Kidney epithelial cell (primary cell): ENCODE results near the gene SORCS2. TPM values are rescaled to one million over a fixed set of nuclear protein-coding genes. Genes with fewer than 3 reads are reported as not detected.

ENCODE experiments used
- DNase-seq: peaks from one replicate; pipeline ENCODE4 v3.0.0-alpha.2; 2010; ENCODE audit warnings: low read depth
- H3K27me3 ChIP-seq: 2 replicates; pipeline ENCODE4 v1.6.0; 2011; ENCODE audit warnings: low read length; ENCODE audit not compliant: control insufficient read depth, insufficient read depth
- H3K36me3 ChIP-seq: 2 replicates; pipeline ENCODE4 v1.5.1; 2011; ENCODE audit warnings: low read length; ENCODE audit not compliant: control insufficient read depth, insufficient read depth
- H3K4me3 ChIP-seq: 2 replicates; pipeline ENCODE4 v1.5.1; 2011; ENCODE audit warnings: low read depth, mild to moderate bottlenecking, control low read depth, low read length
- total RNA-seq: library from RNA; depleted of rRNA; stranded (reverse); fragments of >200 nt; gene quantifications from 2 replicates; pipeline ENCODE4 v1.2.3, GENCODE V29; 2015
- TF ChIP-seq, protein P1 (sequence below): IDR thresholded peaks from 2 replicates; pipeline ENCODE4 v1.5.1; 2011; ENCODE audit warnings: mild to moderate bottlenecking, moderate library complexity, low read length, control low read depth, inconsistent platforms; ENCODE audit not compliant: insufficient read depth, poor library complexity, severe bottlenecking

SORCS2 gene
- total RNA-seq, 1 donor from 2014 or later, result 1.4 TPM

DNA sequence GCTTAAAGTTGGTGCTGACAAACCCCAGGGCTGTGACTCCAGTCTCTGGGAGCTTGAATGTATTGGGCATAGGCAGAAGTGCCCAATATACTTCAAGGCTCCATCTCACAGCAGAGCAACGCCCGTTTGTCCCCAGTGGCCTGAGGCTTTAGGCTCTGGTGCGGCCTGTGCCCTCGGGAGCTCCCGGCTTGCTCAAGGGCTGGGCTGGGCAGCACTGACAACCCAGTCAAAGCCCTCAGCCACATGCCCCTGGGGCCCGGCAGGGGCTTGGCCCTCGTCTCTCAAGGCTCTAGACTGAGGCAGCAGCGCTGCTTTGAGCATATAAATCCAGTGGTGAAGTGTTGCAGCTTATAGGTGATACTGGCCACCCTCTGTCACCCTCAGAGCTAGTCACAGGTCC, 543.6 kb downstream of the SORCS2 start:
- Histone ChIP-seq H3K27me3 (peaks cover 9% of the 10 kb centered on the region), H3K4me3 (no peak overlapping the region), H3K36me3 (no peaks in the 10 kb centered on the region)
- DNase-seq, result no peak
- TF ChIP-seq, protein P1, sequence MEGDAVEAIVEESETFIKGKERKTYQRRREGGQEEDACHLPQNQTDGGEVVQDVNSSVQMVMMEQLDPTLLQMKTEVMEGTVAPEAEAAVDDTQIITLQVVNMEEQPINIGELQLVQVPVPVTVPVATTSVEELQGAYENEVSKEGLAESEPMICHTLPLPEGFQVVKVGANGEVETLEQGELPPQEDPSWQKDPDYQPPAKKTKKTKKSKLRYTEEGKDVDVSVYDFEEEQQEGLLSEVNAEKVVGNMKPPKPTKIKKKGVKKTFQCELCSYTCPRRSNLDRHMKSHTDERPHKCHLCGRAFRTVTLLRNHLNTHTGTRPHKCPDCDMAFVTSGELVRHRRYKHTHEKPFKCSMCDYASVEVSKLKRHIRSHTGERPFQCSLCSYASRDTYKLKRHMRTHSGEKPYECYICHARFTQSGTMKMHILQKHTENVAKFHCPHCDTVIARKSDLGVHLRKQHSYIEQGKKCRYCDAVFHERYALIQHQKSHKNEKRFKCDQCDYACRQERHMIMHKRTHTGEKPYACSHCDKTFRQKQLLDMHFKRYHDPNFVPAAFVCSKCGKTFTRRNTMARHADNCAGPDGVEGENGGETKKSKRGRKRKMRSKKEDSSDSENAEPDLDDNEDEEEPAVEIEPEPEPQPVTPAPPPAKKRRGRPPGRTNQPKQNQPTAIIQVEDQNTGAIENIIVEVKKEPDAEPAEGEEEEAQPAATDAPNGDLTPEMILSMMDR, result no peak

DNA sequence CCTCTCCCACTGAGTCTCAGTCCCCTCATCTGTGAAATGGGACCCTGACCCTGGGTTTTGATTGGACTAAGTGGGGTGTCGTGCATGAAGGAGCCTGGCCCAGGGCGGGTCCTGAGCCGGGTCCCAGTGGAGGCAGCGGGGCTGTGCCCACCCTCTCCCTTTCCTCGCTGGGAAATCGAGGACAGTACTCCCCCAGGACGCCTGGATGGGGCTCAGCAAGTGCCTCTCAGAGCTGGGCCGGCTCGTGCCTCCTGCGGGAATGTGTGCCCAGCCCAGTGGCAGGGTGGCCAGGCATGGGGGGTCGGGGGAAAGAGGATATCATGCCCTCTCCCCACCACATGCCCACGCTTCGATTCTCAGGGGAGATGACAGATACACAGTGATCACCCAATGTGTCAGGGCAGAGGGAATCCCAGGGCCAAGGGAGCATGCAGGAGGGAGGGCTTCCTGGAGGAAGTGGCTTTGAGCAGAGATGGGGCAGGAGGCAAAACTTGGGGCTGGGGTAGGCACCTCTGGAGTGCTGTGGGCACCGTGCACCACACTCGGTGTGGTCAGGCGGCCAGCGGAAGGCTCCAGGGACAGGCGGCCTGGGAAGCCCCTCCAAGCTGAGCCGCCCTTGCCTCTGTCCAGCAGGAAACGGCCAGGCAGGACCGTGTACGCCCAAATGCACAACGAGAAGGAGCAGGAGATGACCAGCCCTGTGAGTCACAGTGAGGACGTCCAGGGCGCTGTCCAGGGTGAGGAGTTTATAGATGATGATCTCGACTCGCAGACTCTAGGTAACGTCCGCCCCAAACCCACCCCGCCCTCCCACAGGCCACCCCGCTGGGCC, 544.3 kb downstream of the SORCS2 start:
- Histone ChIP-seq H3K4me3 (no peak overlapping the region), H3K36me3 (no peaks in the 10 kb centered on the region), H3K27me3 (peaks cover 9% of the 10 kb centered on the region)
- TF ChIP-seq, protein P1, result no peak
- no peak for DNase-seq

DNA sequence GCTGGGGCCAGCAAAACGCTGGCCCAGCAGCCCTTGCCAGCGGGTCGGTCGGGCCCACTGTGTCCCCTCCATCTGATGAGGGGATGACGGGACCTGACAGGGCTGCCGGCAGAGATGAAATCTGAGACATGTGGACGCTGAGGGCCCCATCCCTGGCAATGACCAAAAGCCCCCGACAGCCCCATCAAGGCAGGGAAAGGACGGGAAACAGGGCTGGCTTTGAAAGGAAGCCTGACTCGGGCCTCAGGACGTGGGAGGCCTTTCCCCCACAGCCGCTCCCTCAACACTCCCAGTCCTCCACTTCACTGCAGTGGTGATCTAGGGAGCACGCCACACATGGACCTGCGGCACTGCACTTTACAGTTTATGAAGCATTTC, 544.9 kb downstream of the SORCS2 start:
- Histone ChIP-seq H3K36me3 (no peaks in the 10 kb centered on the region), H3K27me3 (peaks cover 9% of the 10 kb centered on the region), H3K4me3 (no peak overlapping the region)
- no peak for DNase-seq
- TF ChIP-seq, protein P1, result no peak

DNA sequence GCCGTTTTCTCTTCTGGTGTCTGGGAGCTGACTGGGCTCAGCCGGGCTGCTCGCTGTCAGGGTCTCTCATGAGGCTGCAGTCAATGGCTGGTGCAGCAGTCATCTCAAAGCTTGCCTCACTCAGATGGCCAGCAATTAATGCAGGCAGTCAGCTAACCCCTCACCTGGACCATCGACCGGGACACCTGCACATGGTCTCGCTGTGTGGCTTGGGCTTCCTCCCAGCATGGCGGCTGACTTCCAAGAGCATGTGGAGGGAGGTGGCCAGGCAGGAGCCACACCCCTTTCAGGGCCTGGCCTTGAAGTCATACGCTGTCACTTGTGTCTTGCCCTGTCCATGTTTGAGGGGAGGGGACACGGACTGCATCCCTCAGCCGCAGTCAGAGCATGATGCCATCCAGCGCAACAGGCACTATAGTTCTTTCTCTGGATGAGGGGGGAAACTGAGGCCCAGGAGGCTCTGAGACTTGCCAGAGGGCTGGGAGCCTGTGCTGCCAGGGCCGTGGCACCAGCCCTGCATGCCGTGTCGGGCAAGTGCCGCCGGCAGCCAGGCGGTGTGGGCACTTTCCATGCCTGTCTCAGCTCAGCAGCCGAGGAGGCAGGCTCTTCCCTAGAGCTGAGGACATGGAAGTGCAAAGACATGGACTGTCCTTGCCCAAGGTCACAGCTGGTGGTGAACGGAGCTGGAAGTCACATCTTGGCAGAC, 545.6 kb downstream of the SORCS2 start:
- no peak for DNase-seq
- Histone ChIP-seq H3K36me3 (no peaks in the 10 kb centered on the region), H3K27me3 (peaks cover 9% of the 10 kb centered on the region), H3K4me3 (no peak overlapping the region)
- TF ChIP-seq, protein P1, result no peak

DNA sequence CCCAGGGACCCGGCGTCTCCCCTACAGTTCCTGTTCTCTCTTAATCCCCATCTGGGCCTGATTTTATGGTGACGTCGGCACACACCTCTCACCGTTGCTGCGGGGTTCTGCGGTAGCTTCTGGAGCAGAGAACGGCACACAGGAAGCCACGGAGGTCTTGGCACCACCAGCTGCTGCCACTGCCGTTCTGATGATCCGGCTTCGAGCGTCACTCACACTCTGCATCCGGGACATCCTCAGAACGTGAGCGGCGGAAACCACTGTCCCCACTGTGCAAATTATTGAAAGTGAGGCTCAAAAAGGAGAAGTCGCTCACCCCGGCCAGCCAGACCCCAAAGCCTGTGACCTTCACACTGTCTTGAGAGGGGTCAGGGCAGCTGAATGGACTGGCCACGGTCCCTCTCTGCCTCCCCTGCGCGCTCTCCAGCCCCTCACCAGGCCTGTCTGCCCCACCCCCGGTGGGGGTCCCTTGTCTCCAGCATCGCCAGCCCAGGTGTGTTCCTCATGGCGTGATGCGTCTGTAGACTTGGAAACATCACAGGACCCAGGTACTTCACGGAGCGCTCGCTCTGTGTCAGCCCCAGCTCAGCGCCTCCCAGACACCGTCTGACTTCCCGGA, 546.2 kb downstream of the SORCS2 start:
- H3K27me3 ChIP-seq, result peaks cover 9% of the 10 kb centered on the region

More for the DNA sequence above, 546.2 kb downstream of the SORCS2 start:
- Histone ChIP-seq H3K4me3 (no peak overlapping the region), H3K36me3 (no peaks in the 10 kb centered on the region)
- no peak for DNase-seq
- TF ChIP-seq, protein P1, result no peak
